Ammon's horn (tissue), 1 donor: ENCODE results near the gene SHMT1.
"Not testable (repeated sequence)": the region's sequence is repeated elsewhere in the genome, so short reads cannot be mapped to it uniquely, and the experiment has no call there.

Source experiments
- DNase-seq: peaks from one replicate; pipeline ENCODE4 v3.0.0-alpha.2; 2016; ENCODE audit warnings: low spot score

Gene SHMT1

DNA sequence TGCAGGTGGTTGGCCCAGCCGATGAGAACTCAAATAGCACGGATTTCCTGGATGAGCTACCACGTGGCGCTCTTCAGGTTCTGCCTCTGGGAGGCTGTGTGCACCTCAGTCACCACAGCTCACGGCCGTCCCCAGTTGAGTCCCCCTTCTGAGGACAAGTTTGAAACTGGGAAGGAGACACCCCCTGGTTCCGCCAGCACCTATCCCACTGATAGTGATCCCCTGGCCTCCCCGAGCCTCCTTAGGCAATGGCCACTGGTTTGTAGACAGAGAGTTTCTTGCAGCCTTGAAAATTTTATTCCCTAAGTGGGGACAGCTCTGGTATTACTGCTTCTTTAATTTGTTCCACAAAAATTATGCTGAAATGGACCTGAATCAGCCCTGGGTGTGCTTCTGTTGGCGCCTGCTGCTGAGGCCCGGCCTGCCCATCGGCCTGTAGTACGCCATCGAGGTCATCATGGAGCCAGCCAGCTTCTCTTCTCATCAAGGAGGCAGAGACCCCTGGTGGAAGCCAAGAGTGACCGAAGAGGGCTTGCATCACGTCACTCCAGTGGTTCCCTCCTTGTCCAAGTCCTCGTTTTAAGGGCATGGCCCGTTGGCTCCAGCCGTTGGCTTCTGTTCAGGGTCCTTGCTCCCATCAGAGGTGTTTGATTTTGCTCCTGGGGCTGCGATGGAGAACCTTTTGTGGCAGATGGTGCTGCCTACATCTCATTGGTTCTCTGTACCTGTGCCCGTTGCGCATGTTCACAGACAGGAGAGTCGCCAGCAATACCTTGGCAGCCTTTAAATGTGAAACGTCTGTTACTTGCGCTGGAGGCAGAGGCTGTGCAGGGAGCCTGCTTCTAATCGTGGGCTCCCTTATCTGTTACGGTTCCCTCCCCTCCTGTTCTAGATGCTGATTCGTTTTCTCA is 39.0 kb downstream of the SHMT1 start:
- DNase-seq = peak; percentile 41

DNA sequence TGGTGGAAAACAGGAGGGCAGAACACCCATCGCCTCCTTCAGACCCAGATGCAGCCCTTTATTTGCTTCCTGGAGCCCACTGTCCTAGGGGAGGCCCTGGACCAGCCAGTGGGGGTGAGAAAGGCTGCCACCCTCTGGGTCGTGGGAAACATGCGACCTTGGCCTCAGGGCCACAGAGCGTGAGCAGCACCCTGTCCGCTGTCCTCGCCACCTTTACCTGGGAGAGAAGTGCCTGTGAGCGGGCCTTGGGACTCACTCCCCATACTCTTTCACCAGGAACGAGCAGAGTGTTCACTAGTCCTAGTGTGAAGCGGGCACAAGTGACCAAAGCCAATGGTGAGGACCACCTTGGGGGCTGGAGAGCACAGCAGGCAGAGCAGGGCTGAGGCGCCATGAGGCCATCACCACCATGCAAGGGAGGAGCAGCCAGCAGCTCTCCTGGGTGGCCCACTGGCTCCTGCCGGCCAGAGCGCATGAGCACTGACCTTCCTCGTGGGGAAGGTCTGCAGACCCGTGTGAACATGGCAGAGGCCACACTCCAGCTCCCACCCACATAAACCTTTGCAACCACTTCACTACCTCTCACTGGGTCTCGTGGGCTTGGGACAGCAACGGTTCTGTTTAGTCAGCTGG is 39.7 kb downstream of the SHMT1 start:
- DNase-seq = no peak

DNA sequence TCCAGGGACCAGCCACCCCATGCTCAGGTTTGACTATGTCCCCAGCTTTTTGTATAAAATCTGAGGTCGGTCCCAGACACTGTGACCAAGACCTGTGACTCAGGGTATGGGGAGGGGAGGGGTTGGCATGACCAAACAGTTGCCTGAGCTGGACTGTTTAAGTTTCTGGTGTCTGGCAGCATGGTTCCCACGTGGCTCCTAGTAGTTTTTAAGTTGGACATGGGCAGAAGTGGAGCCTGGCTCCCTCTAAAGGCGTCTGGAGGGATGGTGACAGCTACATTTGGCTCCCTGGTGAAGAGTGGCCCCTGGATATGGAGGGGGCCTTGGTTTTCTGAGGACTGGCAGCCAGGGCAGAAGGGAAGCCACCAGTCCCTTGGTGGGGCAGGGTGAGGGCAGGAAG is 40.3 kb downstream of the SHMT1 start:
- DNase-seq = no peak

DNA sequence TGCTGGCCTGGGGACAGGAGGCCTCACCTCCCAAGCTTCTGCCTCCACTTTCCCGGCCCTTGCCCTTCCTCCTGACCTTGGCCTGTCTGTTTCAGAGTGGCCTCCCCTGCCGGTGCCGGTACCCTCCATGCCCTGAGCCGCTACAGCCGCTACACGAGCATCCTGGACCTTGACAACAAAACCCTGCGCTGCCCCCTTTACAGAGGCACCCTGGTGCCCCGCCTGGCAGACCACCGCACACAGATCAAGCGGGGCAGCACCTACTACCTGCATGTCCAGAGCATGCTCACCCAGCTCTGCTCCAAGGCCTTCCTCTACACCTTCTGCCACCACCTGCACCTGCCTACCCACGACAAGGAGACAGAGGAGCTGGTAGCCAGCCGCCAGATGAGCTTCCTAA is 40.8 kb downstream of the SHMT1 start:
- DNase-seq = no peak

DNA sequence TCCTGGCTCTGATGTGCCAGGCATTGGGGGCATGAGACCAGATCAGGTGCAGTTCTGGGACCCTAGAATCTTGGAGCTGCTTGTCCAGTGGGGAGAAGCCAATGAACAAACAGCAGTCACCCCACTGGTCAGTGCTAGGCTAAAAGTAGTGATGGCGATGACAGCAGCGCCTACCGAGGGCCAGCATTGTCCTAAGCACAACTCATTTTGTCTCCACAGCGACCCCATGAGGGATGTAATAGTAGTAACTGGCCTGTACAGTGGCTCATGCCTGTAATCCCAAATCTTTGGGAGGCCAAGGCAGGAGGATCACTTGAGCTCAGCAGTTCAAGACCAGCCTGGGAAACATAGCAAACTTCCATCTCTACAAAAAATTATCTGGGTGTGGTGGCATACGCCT is 42.0 kb downstream of the SHMT1 start:
- no peak for DNase-seq

DNA sequence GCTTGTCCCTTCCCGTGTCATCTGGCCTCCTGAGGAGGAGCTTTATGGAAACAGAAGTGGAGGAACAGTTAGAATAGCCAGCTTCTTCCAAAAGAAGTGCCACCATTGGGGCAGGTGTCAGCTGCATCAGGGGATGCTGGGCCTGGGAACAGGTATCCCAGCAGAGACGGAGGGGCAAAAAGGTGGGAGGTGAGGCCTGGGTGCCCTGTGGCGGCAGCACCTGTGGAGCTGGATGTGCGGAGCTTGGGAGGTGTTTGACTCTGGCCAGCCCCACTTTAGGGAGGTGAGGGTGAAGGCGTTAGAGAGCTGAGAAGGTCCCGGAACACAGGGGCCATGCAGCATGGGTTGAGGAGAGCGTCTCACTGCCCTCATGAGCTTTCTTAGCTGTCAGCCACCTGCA is 43.0 kb downstream of the SHMT1 start:
- DNase-seq = no peak

DNA sequence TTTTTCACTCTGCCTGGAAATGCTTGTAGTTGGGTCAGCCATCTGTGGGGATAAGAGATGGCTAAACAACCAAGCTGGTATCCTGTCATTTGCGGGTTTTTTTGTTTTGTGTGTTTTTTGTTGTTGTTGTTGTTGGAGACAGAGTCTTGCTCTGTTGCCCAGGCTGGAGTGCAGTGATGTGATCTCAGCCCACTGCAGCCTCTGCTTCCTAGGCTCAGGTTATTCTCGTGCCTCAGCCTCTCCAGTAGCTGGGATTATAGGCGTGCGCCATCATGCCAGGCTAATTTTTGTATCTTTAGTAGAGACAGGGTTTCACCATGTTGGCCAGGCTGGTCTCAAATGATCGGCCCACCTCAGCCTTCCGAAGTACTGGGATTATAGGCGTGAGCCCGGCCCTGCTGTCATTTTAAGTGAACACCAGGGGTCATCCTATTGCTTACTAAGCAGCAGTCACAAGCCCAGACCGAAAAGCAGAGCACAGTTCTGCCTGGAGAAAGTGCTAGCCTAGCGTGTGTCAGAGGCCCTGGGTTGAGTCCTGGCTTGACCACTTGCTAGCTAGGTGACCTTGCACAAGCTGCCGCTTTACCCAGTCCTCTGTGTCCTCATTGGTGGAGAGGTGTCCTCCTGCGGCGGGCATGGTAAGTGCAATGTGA is 43.6 kb downstream of the SHMT1 start:
- DNase-seq = peak; percentile 58

DNA sequence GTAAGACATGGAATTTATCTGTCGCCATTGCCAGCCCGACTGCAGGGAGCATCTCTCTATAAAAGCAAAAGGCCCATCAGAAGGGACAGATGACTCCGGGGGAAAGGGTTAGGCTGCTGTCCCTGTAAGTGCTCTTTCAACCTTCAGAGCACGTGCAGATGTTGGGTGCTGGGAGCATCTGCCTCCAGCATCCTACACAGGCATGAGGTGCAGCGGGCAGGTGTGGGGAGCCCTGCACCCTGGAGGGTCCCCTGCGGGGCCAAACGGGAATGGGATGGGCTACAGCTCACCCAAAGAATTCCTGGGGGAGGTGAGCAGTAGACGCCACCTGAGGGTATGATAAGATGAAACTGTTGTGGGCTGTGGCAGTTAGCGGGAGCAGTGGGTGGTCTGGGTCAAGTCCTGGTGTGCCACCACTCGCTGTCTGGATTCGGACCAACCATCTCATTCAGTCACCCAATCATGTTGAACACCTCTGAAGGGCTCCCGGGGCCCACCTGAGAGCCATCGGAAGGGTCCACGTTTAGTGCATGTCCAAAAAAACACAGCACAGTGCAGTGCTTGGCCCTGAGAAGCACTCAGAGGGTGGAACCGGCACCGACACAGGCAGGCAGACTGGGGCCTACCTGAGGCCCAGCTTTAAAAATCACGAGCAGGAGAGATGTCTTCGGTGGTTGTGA is 44.4 kb downstream of the SHMT1 start:
- no peak for DNase-seq

DNA sequence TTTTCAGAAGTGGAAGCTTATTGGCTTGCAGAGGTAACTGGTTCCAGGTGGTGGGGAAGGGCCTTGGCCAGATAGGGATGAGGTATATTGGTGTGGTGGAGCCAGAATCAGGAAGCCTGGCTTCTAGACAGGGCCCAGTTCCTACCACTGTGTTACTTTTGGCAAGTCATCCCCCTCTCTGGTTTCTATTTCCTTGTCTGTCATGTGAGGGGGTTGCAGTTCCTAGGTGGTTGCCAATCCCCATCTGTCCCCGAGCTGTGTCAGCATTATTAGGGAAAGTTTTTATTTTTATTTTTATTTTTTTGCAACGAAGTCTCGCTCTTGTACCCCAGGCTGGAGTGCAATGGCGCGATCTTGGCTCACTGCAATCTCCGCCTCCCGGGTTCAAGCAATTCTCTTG is 45.2 kb downstream of the SHMT1 start:
- no peak for DNase-seq

DNA sequence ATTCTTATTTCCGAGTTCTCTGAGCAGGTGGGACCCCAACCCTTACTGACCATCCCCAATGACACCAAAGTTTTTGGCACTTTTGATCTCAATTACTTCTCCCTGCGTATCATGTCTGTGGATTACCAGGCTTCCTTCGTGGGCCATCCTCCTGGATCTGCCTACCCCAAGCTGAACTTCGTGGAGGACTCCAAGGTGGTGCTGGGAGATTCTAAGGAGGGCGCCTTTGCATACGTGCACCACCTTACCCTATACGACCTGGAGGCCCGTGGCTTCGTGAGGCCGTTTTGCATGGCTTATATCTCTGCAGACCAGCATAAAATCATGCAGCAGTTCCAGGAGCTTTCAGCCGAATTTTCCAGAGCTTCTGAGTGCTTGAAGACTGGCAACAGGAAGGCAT is 47.4 kb downstream of the SHMT1 start:
- DNase-seq = no peak

DNA sequence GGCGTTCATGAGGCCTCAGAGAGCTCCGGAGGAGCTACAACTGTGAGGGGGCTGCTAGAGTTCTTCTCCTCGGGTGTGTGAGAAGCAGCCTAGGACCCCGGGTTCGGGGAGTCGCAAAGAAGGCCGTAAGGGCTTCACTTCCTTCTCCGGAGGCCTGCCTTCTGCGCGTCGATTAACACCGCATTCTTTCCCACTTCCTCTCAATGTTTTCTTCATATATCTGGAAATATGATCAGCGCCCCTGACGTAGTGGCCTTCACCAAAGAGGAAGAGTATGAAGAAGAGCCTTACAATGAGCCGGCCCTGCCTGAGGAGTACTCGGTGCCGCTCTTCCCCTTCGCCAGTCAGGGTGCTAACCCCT is 47.8 kb downstream of the SHMT1 start:
- no peak for DNase-seq

DNA sequence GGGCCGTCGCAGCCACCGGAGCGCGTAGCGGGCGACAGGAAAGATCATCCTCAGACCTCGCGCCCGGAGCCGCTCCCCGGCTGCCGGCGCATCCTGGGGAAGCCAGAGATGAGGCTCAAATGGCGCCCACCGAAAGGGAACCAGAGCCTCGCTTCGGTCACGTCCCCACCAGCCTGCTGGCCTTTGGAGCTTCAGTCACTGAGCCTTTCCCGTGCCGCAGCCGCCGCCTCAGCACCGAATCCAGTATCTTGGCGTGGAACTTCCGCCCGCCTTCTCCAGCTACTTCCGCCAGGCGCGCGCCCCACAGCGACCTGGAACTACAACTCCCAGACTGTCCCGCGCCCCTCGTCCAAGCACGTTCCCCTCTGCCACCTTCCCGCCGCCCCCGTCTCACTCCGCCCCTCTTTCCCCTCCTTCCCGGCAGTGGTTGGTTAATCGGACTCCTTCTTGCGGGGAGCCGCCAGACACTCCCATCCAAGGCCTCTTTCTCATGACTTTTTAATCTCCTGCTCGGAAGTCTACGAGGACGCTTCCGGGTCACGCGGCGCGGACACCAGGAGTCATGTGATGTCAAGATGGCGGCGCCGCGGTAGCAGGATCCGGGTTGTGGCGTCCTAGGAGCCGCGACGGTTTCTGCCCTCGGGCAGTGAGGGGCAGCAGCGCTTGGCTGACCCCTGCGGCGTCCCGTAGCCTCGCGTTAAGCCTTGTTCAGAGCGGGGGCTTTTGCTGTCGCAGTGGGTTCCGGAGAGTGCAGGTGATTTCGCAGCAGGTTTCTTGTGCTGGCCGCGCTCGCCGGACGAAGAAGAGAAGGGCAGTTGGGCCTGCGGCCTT is 48.4 kb downstream of the SHMT1 start, which contains the start of the genes SMCR8 and TOP3A:
Gene SMCR8, plus strand, starts transcription at position 563 of the 831 bp plus-strand sequence. CDS start 497 bp downstream, outside the sequence.
Gene TOP3A, minus strand, starts transcription at position 264 of the 831 bp plus-strand sequence. Its CDS starts 216 bp downstream, at position 48.
- peak; percentile 99 for DNase-seq

DNA sequence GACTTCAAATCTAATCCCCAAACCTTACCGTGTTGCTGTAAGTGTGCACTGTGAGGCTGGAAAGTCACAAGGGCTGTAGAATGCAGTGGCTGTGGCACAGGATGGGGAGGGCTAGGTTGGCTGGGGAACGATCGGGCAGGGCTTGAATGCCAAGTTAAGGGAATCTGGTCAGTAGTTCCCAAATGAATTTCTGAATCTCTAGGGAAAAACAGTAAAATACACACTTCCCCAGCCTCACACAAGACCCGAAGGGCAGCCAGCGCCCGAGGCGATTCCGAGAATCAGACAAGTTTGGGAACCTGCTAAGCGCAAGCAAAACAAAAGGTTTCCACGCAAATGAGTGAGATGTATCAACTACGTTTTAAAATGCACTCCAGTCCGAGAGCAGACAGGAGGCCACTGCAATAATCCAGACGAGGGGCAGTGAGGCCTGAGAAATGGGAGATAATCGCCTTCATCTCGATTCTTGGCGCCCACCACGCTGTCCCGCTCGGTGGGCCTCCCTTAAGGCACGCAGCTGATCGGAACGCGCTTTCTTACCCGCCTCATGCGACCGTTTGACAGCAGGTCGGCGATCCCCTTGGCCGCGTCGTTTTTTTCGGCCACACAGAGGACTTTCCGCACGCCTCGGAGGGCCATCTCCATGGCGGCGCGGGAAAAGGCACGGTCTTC is 49.2 kb downstream of the SHMT1 start:
- no peak for DNase-seq

DNA sequence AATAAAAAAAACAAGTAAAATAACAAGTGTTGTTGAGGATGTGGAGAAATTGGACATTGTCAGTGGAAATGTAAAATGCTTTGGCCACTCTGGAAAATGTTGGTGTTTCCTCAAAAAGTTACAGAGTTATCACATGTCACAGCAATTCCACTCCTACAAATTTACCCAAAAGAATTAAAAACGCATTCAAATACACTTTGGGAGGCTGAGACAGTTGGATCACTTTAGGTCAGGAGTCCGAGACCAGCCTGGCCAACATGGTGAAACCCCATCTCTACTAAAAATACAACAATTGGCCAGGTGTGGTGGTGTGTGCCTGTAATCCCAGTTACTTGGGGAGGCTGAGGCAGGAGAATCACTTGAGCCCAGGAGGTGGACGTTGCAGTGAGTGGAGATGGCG is 54.1 kb downstream of the SHMT1 start:
- DNase-seq = no peak

DNA sequence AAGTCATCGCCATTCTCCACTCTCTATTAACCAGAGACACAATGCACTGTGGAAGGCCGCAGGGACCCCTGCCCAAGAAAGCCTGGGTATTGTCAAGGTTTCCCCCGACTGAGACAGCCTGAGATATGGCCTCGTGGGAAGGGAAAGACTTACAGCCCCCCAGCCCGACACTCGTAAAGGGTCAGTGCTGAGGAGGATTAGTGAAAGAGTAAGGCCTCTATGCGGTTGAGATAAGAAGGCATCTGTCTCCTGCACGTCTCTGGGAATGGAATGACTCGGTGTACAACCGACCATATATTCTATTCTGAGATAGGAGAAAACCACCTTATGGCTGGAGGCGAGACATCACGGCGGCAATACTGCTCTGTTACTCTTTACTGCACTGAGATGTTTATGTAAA is 60.1 kb downstream of the SHMT1 start:
- not testable (repeated sequence) for DNase-seq

DNA sequence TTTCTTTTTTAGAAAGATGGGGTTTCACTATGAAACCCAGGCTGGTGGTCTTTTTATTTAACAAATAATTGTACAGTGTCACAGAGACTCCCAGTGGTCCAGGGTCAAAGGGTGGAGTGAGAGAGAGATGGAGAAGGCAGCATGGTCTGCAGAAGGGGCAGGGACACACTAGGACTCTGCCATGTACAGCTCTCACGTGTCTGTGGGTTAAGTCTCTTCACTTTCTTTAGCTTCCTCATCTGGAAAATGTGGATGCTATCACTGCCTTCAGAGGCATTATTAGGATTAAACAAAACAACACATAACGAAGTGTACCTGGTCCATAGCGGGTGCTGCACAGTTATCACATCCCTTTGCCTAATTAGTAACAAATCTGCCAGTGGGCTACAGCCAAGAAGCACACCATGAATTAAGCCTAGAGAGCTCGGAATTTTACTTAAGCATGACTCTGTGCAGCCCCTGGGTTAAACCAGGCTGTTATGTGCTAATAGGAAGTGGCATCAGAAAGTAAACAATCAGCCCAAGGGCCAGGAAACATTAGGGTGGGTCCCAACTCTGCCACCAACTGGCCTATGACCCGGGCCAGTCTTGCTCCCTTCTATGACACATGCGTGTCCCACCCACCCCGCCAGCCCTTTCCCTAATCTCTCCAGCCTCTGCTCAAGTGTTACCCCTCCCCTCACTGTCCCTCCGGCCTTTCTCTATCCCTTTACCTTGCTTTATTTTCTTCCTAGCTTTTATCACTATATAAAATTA is 62.4 kb downstream of the SHMT1 start:
- no peak for DNase-seq

DNA sequence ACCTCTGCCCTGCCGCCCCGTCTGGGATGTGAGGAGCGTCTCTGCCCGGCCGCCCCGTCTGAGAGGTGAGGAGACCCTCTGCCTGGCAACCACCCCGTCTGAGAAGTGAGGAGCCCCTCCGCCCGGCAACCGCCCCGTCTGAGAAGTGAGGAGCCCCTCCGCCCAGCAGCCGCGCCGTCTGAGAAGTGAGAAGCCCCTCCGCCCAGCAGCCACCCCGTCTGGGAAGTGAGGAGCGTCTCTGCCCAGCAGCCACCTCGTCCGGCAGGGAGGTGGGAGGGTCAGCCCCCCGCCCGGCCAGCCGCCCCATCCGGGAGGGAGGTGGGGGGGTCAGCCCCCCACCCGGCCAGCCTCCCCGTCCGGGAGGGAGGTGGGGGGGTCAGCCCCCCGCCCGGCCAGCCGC is 65.3 kb downstream of the SHMT1 start:
- DNase-seq = not testable (repeated sequence)

DNA sequence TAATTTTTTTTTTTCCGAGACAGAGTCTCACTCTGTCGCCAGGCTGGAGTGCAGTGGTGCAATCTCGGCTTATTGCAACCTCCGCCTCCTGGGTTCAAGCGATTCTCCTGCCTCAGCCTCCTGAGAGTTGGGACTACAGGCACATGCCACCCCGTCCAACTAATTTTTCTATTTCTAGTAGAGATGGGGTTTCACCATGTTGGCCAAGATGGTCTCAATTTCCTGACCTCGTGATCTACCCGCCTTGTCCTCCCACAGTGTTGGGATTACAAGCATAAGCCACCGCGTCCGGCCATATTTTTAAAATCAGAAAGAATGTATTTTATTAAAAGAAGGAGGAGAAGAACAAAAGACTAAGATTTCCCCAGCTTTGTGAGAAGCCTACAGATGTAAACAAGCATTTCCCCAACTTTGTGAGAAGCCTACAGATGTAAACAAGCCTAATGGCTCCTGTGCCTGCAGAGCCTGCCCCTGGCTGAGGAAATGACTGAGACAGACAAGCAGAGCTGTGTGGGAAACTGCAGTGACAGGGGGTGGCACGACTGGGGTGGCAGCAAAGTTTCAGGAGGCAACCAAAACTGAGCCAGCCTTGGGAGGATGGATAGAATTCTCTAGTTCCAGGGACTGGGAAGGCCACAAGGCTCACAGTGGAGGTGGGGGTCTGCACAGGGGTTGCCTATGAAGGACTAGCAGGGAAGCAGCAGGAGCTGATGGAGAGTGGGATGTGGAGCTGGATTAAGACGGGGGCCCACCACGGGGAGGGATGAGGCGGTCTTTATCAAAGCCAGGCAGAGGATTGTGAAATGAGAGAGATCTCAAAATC is 71.4 kb downstream of the SHMT1 start:
- no peak for DNase-seq

DNA sequence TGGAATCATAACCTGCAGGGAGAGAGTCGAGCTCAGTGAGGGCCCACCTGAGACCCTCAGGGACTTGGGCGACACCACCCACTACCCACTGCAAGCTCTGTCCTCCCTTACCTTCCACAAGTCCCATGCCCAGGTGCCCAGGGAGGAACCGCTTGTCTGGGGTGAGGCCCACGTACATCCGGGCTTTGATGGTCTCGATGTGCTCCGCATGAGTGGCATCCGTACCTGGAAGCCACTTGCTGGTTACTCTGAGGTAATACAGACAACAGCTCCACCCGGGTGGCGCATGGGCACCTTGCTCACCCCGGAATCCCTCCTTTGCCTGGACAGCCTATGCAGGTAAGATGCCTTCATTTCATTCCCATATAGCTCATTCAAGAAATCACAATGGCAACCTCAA is 78.1 kb downstream of the SHMT1 start:
- no peak for DNase-seq
